ENCODE results near the gene SMIM43.

SMIM43 gene

DNA sequence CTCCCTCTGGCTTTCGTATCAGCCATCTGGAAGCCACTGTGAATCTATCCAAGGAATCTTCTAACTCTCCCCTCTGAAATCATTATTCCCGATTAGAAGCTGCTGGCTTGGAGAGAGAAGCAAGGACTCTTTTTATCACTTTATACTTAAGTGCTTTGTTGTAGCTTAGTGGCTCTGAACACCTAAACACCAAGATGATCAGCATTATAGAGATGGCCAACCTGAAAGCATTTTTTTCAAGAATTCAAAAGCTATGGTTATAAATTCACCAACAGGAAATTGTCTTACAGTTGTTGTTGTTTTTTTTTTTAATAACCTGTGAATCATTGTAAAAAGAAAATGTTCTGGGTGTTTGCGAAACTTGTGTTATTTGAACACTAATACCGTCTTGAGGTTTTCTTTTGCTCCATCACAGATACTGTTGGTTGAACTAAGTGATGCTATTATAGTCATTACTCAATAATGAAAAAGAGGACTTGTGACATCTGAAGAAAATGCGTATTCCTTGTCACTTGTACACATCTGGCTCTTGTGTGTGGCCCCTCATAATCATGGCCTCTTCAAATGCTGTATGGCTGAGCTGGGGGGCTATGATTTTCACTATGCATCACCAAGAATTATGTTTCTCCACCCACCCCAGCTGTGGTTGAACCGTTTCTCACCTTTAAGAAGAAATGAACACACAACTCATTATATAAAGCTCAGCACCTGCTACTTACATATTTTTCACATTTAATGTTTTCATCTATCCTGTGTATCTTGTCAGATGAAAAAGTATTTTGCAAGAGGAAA is 11.8 kb upstream of the SMIM43 start:
- no peak overlapping the region for H3K4me3 ChIP-seq (ENCODE audit: low read depth, low read length)
- TF ChIP-seq CTCF (IDR thresholded peaks at IDR 0.05; ENCODE audit: low read depth, low read length, missing control alignments) = no peak
- DNase-seq (ENCODE audit: low read depth) = no peak
- in situ Hi-C loops (cut with HindIII; ENCODE audit: low sequenced_read_pairs) = no loop called here

DNA sequence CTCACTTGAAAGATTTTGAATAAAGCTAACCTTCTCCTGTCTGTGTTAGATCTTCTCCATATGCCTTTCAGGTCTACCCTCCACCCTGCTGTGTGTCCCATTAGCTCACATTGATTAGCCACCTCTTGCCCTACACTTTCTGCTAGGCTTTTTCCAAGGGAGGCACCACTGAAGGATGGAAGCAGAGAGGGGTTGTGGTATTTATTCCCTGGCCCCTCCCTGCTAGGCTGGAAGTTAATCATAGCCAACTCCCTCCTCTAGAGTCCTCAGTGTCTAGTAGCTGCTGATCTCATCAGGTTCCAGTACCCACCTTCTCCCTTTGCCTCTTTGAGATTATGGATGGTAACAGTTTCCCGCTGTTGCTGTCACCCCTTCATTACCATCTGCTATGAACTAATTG is 8.9 kb upstream of the SMIM43 start:
- no peak for TF ChIP-seq CTCF (IDR thresholded peaks at IDR 0.05; ENCODE audit: low read depth, low read length, missing control alignments)
- H3K4me3 ChIP-seq (ENCODE audit: low read depth, low read length) = no peak overlapping the region
- DNase-seq (ENCODE audit: low read depth) = no peak
- in situ Hi-C loops (cut with HindIII; ENCODE audit: low sequenced_read_pairs) = no loop called here

DNA sequence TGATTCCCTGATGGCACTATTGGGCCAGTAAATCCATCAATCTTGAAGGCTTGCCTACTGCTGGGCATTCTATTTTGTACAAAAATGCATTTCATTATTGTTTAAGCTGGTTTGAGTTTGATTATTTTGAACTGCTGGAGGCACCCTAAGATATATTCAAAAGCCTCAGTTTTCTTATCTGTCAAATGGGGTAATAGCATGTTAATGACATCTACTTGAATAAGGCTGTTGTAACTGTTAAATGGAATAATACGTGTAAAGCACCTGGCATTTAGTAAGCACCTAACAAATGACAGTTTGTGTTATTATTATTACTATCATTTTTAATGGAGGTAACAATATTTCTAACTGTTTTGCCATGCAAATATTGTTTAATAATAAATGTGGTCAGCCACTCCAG is 6.9 kb upstream of the SMIM43 start:
- no peak for DNase-seq (ENCODE audit: low read depth)
- in situ Hi-C loops (cut with HindIII; ENCODE audit: low sequenced_read_pairs) = no loop called here
- no peak overlapping the region for H3K4me3 ChIP-seq (ENCODE audit: low read depth, low read length)
- no peak for TF ChIP-seq CTCF (IDR thresholded peaks at IDR 0.05; ENCODE audit: low read depth, low read length, missing control alignments)

DNA sequence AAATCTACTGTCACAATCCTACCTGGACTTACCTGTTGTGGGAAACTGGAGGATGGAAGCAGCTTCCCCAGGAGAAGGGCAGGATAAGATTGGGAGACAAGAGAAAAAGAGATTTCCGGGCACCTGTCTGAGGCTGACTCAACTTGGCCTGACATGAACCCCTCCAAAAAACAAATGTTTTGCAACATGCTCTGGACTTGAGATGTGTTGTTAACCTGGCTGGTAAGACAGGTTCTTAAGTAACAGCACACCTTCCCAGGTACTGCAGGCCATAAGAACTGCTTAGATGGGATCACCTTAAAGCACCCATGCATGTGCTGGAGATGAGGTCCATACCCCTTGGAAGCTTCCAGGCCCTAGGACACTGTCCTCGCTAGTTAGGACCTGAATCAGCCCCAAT is 4.4 kb upstream of the SMIM43 start:
- no peak for TF ChIP-seq CTCF (IDR thresholded peaks at IDR 0.05; ENCODE audit: low read depth, low read length, missing control alignments)
- in situ Hi-C loops (cut with HindIII; ENCODE audit: low sequenced_read_pairs) = no loop called here
- DNase-seq (ENCODE audit: low read depth) = no peak
- H3K4me3 ChIP-seq (ENCODE audit: low read depth, low read length) = no peak overlapping the region

DNA sequence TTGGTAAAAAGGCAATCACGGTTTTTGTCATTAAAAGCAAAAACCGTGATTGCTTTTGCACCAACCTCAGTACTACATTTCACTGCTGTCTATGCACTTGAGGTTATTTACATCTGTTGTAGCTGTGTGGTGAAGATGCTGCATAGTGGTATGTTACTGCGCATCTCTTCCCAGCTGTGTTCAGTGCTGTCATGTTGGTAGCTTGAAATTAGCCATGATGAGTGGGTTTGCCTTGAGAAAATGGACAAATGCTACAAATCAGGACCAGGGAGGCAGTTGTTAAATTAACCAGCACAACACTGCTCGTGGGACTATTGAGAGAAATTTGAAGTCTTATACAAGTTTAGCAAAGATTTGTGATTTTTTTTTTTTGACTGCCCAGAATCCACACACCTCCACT is 2.2 kb upstream of the SMIM43 start:
- in situ Hi-C loops (cut with HindIII; ENCODE audit: low sequenced_read_pairs) = no loop called here
- no peak for DNase-seq (ENCODE audit: low read depth)

DNA sequence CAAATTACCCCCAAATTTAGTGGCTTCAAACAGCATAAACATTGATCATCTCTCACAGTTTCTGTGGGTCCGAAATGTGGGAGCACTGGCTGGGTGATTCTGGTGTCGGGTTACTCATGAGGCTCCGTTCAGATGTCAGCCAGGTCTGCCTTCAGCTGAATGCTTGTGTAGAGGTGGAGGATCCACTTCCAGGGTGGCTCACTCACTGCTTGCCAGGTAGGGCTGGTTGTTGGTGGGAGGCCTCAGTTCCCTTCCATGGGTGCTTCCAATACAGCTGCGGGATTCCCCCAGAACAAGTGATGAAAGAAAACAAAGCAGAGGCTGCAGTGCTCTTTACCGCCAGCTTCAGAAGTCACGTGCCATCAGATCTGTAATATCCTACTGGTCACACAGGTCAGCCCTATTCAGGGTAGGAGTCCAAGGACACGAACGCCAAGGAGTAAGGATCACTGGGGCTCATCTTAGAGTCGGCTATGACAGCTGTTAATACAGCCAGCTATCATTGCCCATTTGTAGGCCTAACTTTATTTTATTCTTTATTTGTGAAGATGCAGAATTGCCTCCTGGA is 1.1 kb upstream of the SMIM43 start:
- H3K4me3 ChIP-seq (ENCODE audit: low read depth, low read length) = no peak overlapping the region
- in situ Hi-C loops (cut with HindIII; ENCODE audit: low sequenced_read_pairs) = no loop called here
- no peak for DNase-seq (ENCODE audit: low read depth)
- no peak for TF ChIP-seq CTCF (IDR thresholded peaks at IDR 0.05; ENCODE audit: low read depth, low read length, missing control alignments)

More for the DNA sequence above, 2.2 kb upstream of the SMIM43 start:
- TF ChIP-seq CTCF (IDR thresholded peaks at IDR 0.05; ENCODE audit: low read depth, low read length, missing control alignments) = no peak
- no peak overlapping the region for H3K4me3 ChIP-seq (ENCODE audit: low read depth, low read length)

All from astrocyte of the cerebellum (primary cell).